DMS153 (cell line): ENCODE results near the gene MAPK1.
"Not testable (repeated sequence)": the region's sequence is repeated elsewhere in the genome, so short reads cannot be mapped to it uniquely, and the experiment has no call there.

ENCODE experiments used
- DNase-seq: peaks from one replicate; lab custom pipeline; 2025; lab: John Stamatoyannopoulos, UW

Gene MAPK1

GRCh38 chr22:21725956-21726649, 141.3 kb downstream of the MAPK1 start:
- DNase-seq, result no peak

GRCh38 chr22:21724496-21724895, 142.9 kb downstream of the MAPK1 start:
- DNase-seq, result not testable (repeated sequence)

- not testable (repeated sequence) for DNase-seq
Observed at GRCh38 chr22:21721195-21721852, 146.1 kb downstream of the MAPK1 start.

- DNase-seq, result not testable (repeated sequence)
Observed at GRCh38 chr22:21720191-21720859, 147.1 kb downstream of the MAPK1 start.

- no peak for DNase-seq
Observed at GRCh38 chr22:21719024-21719423, 148.4 kb downstream of the MAPK1 start.

GRCh38 chr22:21718499-21718898, 148.9 kb downstream of the MAPK1 start:
- DNase-seq, result no peak

GRCh38 chr22:21716395-21717122, 150.9 kb downstream of the MAPK1 start:
- not testable (repeated sequence) for DNase-seq

GRCh38 chr22:21714786-21715185, 152.7 kb downstream of the MAPK1 start:
- DNase-seq, result no peak

GRCh38 chr22:21714059-21714770, 153.2 kb downstream of the MAPK1 start:
- no peak for DNase-seq

GRCh38 chr22:21713428-21714058, 153.9 kb downstream of the MAPK1 start:
- no peak for DNase-seq

GRCh38 chr22:21712751-21713427, 154.6 kb downstream of the MAPK1 start:
- DNase-seq, result no peak

GRCh38 chr22:21711851-21712250, 155.6 kb downstream of the MAPK1 start:
- no peak for DNase-seq

GRCh38 chr22:21710156-21710555, 157.3 kb downstream of the MAPK1 start:
- no peak for DNase-seq

GRCh38 chr22:21709688-21710087, 157.8 kb downstream of the MAPK1 start:
- DNase-seq, result no peak

- DNase-seq, result no peak
Observed at GRCh38 chr22:21708960-21709359, 158.5 kb downstream of the MAPK1 start.

- DNase-seq, result no peak
Observed at GRCh38 chr22:21707677-21708076, 159.8 kb downstream of the MAPK1 start.
